ENCODE data around the gene LRCH1. TPM values are rescaled to one million over a fixed set of nuclear protein-coding genes. Genes with fewer than 3 reads are reported as not detected.
A peak's percentile ranks its signal among the peaks of the same experiment; 100 is the strongest.

Gene LRCH1
- total and polyA plus RNA-seq, 2 of the 13 experiments (the other 11 are each of a cell fraction or from before 2014, with no cell fraction given): 4.1 to 12.6 TPM

GRCh38 chr13:46684287-46685001 is 131.5 kb downstream of the LRCH1 start:
- H3K4me1 ChIP-seq (ENCODE audit: insufficient read depth, low read length): peaks cover 78% of the 10 kb centered on the region
- TF ChIP-seq KDM6A (CRISPR knock-in tag; IDR thresholded peaks at IDR 0.05; ENCODE audit: low read depth): no peak
- peak; percentile 42; the same call in 1 of the 2 replicates for TF ChIP-seq FOXA3 (CRISPR knock-in tag; IDR thresholded peaks at IDR 0.05)
- TF ChIP-seq ZC3H13 (CRISPR knock-in tag; IDR thresholded peaks at IDR 0.05): no peak
- TF ChIP-seq BORCS8-MEF2B (CRISPR knock-in tag; IDR thresholded peaks at IDR 0.05): no peak
- peak; percentile 63 for TF ChIP-seq RARA (CRISPR knock-in tag; IDR thresholded peaks at IDR 0.05)
- TF ChIP-seq GLMP (CRISPR knock-in tag; IDR thresholded peaks at IDR 0.05; ENCODE audit: borderline replicate concordance): no peak
- TF ChIP-seq FOXO1 (CRISPR knock-in tag; IDR thresholded peaks at IDR 0.05): no peak
- no peak for TF ChIP-seq GABPB1 (CRISPR knock-in tag; IDR thresholded peaks at IDR 0.05)
- no peak for TF ChIP-seq ZNF337 (CRISPR knock-in tag; IDR thresholded peaks at IDR 0.05; ENCODE audit: borderline replicate concordance, low read depth)
- no peak for TF ChIP-seq ARID3A (IDR thresholded peaks at IDR 0.05; ENCODE audit: low read depth, low read length)
- TF ChIP-seq TCF7L2 (IDR thresholded peaks at IDR 0.05; ENCODE audit: low read depth, low read length): no peak
- no peak for TF ChIP-seq HNRNPL (IDR thresholded peaks at IDR 0.05; ENCODE audit: low read depth, low read length)
- TF ChIP-seq ZSCAN31 (CRISPR knock-in tag; IDR thresholded peaks at IDR 0.05; ENCODE audit: low read depth): no peak
- TF ChIP-seq RXRA (CRISPR knock-in tag; IDR thresholded peaks at IDR 0.05): peak; percentile 18; the same call in 1 of the 2 replicates
- TF ChIP-seq ZNF3 (CRISPR knock-in tag; IDR thresholded peaks at IDR 0.05): no peak
- TF ChIP-seq GZF1 (CRISPR knock-in tag; IDR thresholded peaks at IDR 0.05): no peak
- TF ChIP-seq ZNF574 (CRISPR knock-in tag; IDR thresholded peaks at IDR 0.05): no peak
- peak; percentile 42; the same call in 1 of the 2 replicates for TF ChIP-seq HDAC2 (CRISPR knock-in tag; IDR thresholded peaks at IDR 0.05)
- no peak for TF ChIP-seq ZNF761 (CRISPR knock-in tag; conservative IDR thresholded peaks at IDR 0.05)
- no peak for TF ChIP-seq CREBL2 (CRISPR knock-in tag; IDR thresholded peaks at IDR 0.05; ENCODE audit: borderline replicate concordance)

More at GRCh38 chr13:46684287-46685001, 131.5 kb downstream of the LRCH1 start:
- Histone ChIP-seq H3K4me2 (ENCODE audit: low read depth, low read length) (peak overlapping the region; percentile 69), H3K9ac (ENCODE audit: insufficient read depth, low read depth, low read length) (peak overlapping the region; percentile 45), H3K27ac (ENCODE audit: extremely low read length, insufficient read depth, low read length) (peak overlapping the region; percentile 72), H3K79me2 (ENCODE audit: insufficient read depth, low read length) (peaks cover 4% of the 10 kb centered on the region), H2AFZ (ENCODE audit: low read length) (no peak overlapping the region), H3K27me3 (ENCODE audit: control insufficient read depth in 1 of 2, insufficient read depth in 2 of 2, low read length in 2 of 2) (no peaks in the 10 kb centered on the region), H3K9me3 (ENCODE audit: low read length) (no peaks in the 10 kb centered on the region), H3K36me3 (replicated peaks in 1 of 2; ENCODE audit: control insufficient read depth in 1 of 2, insufficient read depth in 2 of 2, low read length in 2 of 2) (peaks cover 1 to 11% of the 10 kb centered on the region in 2 experiments; a peak in 2 of 5 replicates), H4K20me1 (ENCODE audit: insufficient read depth, low read length) (no peaks in the 10 kb centered on the region), H3K4me3 (replicated peaks in 1 of 3; ENCODE audit: insufficient read depth in 1 of 3, low read depth in 2 of 3, low read length in 3 of 3) (peak overlapping the region; percentile 37 to 42 (median 40); a peak in 5 of 6 replicates)
- intact Hi-C loops (cut with micrococcal nuclease; ENCODE audit: unreplicated experiment) (loop anchor here (5.0 to 10.0 kb wide), 2 partner anchors 77 to 130 kb away; partner anchors contain the start of gene LRCH1), in situ Hi-C loops (cut with HindIII; ENCODE audit: extremely low pct_ligation_motif_present, low pct_unique_long_range_greater_than_20kb) (loop anchor here (10.0 kb wide), 1 partner anchor 540 kb away; no protein-coding TSS in a partner anchor)
- ChIA-PET CTCF (ENCODE audit: low intra/inter-chr PET ratio, low total read pairs) (no interaction called here), POLR2A (interaction anchor here (0.5 to 1.7 kb wide), 4 partner anchors 9 to 25 kb away, joined by 3 to 9 read pairs (median 4); no protein-coding TSS in a partner anchor)
- ATAC-seq: peak; percentile 96
- peak; percentile 74 for FAIRE-seq
- WGBS (ENCODE audit: low lambda C conversion rate): 1% methylated on average over 3 of the region's 3 CpGs
- peak; percentile 86 for DNase-seq (ENCODE audit: low spot score)
- BruUV-seq (replicated peaks): no TSS peak

Measured in HepG2 (cell line).